Measurements from ENCODE around the gene ITGA1.
"Not testable (repeated sequence)": the region's sequence is repeated elsewhere in the genome, so short reads cannot be mapped to it uniquely, and the experiment has no call there.

The ITGA1 gene

DNA sequence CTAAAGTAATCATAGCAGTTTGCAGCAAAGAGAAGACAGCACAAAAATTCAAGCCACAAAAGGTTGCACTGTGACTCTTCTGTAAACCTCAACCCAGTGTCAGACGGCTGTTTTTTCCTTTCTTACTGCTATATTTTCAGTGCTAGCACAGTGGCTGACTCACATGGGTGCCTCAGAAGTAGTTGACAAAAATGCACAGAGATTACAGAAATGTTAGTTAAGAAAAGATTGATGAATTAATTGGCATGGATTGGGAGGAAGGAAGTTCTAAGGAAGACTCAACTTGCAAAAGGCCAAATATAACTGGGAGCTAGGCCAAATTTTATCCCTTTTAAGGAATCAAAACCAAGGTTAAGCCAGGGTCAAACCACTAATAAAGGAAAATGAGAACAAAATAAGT is 43.7 kb upstream of the ITGA1 start:
- TF ChIP-seq TOX (CRISPR knock-in tag; IDR thresholded peaks at IDR 0.05; ENCODE audit: borderline replicate concordance) (peak; percentile 64; the same call in 1 of the 2 replicates), TSHZ2 (CRISPR knock-in tag; IDR thresholded peaks at IDR 0.05) (no peak)
- peak; percentile 83 for ATAC-seq

DNA sequence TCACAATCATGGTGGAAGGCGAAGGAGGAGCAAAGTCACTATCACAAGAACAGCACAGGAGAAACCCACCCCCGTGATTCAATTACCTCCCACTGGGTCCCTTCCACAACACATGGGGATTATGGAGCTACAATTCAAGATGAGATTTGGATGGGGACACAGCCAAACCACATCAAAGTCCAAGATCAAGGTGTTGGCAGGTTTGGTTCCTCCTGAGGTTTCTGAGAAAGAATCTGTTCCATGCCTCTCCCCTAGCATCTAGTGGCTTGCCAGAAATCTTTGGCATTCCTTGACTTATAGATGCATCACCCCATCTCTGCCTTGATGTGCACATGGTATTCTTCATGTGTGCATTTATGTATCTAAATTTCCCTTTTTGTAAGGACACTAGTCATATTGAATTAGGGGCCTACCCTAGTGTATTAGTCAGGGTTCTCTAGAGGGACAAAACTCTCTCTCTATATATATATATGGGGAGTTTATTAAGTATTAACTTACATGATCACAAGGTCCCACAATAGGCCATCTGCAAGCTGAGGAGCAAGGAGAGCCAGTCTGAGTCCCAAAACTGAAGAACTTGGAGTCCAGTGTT is 42.8 kb upstream of the ITGA1 start:
- not testable (repeated sequence) for ATAC-seq

DNA sequence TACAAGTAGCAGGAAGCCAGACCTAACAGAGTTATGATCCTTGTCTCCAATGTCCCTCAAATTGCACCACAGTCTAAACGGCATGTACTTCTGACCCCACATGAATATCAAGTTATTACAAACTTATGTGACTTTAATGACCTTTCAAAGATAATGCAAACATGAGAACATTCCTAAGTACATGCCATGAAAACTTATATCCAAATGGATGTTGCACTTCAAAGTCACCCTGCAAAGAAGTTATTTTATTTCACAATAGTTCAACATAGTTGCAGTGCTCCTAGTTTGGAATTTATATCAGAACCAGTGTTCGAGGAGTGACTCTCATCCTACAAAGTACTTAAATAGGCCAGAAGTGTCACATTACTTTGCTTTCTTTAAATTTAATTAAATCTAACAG is 41.2 kb upstream of the ITGA1 start:
- TF ChIP-seq BACH2 (CRISPR knock-in tag; IDR thresholded peaks at IDR 0.05; ENCODE audit: borderline replicate concordance) (no peak), ARNTL (CRISPR knock-in tag; IDR thresholded peaks at IDR 0.05; ENCODE audit: borderline replicate concordance, low read depth) (no peak), TOX (CRISPR knock-in tag; IDR thresholded peaks at IDR 0.05; ENCODE audit: borderline replicate concordance) (no peak), PPARA (CRISPR knock-in tag; IDR thresholded peaks at IDR 0.05; ENCODE audit: borderline replicate concordance) (no peak), SNAI2 (CRISPR knock-in tag; IDR thresholded peaks at IDR 0.05) (no peak)
- no peak for ATAC-seq

DNA sequence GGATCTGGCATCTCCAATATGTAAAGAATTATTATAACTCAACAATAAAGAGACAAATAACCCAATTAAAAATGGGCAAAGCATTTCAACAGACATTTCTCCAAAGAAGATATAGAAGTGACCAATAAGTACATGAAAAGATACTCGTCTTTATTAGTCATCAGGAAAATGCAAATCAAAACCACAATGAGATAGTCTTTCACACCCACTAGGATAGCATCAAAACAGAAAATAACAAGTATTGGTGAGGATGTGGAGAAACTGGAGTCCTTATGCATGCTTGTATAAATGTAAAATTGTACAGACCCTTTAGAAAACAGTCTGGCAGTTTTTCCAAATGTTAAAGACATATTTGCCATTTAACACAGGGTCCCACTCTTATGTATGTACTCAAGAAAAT is 39.1 kb upstream of the ITGA1 start:
- no peak for ATAC-seq
- TF ChIP-seq, protein P1, sequence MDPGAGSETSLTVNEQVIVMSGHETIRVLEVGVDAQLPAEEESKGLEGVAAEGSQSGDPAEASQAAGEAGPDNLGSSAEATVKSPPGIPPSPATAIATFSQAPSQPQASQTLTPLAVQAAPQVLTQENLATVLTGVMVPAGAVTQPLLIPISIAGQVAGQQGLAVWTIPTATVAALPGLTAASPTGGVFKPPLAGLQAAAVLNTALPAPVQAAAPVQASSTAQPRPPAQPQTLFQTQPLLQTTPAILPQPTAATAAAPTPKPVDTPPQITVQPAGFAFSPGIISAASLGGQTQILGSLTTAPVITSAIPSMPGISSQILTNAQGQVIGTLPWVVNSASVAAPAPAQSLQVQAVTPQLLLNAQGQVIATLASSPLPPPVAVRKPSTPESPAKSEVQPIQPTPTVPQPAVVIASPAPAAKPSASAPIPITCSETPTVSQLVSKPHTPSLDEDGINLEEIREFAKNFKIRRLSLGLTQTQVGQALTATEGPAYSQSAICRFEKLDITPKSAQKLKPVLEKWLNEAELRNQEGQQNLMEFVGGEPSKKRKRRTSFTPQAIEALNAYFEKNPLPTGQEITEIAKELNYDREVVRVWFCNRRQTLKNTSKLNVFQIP (CRISPR knock-in tag; IDR thresholded peaks at IDR 0.05; ENCODE audit: borderline replicate concordance, low read depth): no peak
- TF ChIP-seq SNAI2 (CRISPR knock-in tag; IDR thresholded peaks at IDR 0.05): no peak
- TF ChIP-seq RARB (CRISPR knock-in tag; IDR thresholded peaks at IDR 0.05): no peak
- TF ChIP-seq TCF4 (CRISPR knock-in tag; IDR thresholded peaks at IDR 0.05; ENCODE audit: borderline replicate concordance): no peak
- TF ChIP-seq PATZ1 (CRISPR knock-in tag; IDR thresholded peaks at IDR 0.05; ENCODE audit: borderline replicate concordance): no peak
- TF ChIP-seq ZNF70 (CRISPR knock-in tag; IDR thresholded peaks at IDR 0.05): no peak
- no peak for TF ChIP-seq GLIS3 (CRISPR knock-in tag; IDR thresholded peaks at IDR 0.05)
- TF ChIP-seq ZC3H10 (CRISPR knock-in tag; IDR thresholded peaks at IDR 0.05): no peak
- TF ChIP-seq OSR1 (CRISPR knock-in tag; IDR thresholded peaks at IDR 0.05): no peak
- no peak for TF ChIP-seq ARNTL (CRISPR knock-in tag; IDR thresholded peaks at IDR 0.05; ENCODE audit: borderline replicate concordance, low read depth)
- TF ChIP-seq ZFP3 (CRISPR knock-in tag; IDR thresholded peaks at IDR 0.05): no peak
- TF ChIP-seq BACH2 (CRISPR knock-in tag; IDR thresholded peaks at IDR 0.05; ENCODE audit: borderline replicate concordance): no peak
- no peak for TF ChIP-seq ZNF565 (CRISPR knock-in tag; conservative IDR thresholded peaks at IDR 0.05; ENCODE audit: low read depth)
- TF ChIP-seq ZFP30 (CRISPR knock-in tag; IDR thresholded peaks at IDR 0.05): no peak
- no peak for TF ChIP-seq ESRRG (CRISPR knock-in tag; IDR thresholded peaks at IDR 0.05)

GRCh38 chr5:52749666-52750065 is 38.0 kb upstream of the ITGA1 start:
- ATAC-seq: no peak
- no peak for TF ChIP-seq ISL1 (CRISPR knock-in tag; IDR thresholded peaks at IDR 0.05)
- TF ChIP-seq CSDC2 (CRISPR knock-in tag; IDR thresholded peaks at IDR 0.05): no peak
- no peak for TF ChIP-seq ZC3H10 (CRISPR knock-in tag; IDR thresholded peaks at IDR 0.05)
- no peak for TF ChIP-seq TSHZ2 (CRISPR knock-in tag; IDR thresholded peaks at IDR 0.05)
- no peak for TF ChIP-seq TCF4 (CRISPR knock-in tag; IDR thresholded peaks at IDR 0.05; ENCODE audit: borderline replicate concordance)
- no peak for TF ChIP-seq RARB (CRISPR knock-in tag; IDR thresholded peaks at IDR 0.05)
- TF ChIP-seq ZNF565 (CRISPR knock-in tag; conservative IDR thresholded peaks at IDR 0.05; ENCODE audit: low read depth): no peak
- no peak for TF ChIP-seq CREB5 (CRISPR knock-in tag; IDR thresholded peaks at IDR 0.05; ENCODE audit: low read depth)
- no peak for TF ChIP-seq ZFP30 (CRISPR knock-in tag; IDR thresholded peaks at IDR 0.05)
- no peak for TF ChIP-seq TOX (CRISPR knock-in tag; IDR thresholded peaks at IDR 0.05; ENCODE audit: borderline replicate concordance)
- TF ChIP-seq PPARA (CRISPR knock-in tag; IDR thresholded peaks at IDR 0.05; ENCODE audit: borderline replicate concordance): no peak
- no peak for TF ChIP-seq BACH2 (CRISPR knock-in tag; IDR thresholded peaks at IDR 0.05; ENCODE audit: borderline replicate concordance)
- TF ChIP-seq OSR1 (CRISPR knock-in tag; IDR thresholded peaks at IDR 0.05): no peak

Measured in SK-N-SH treated with all-trans-retinoic acid at 6 μM for 48 hours (cell line).